Hepatocyte (in vitro differentiated cells): ENCODE measurements around the gene ZKSCAN1. TPM values are rescaled to one million over a fixed set of nuclear protein-coding genes. Genes with fewer than 3 reads are reported as not detected.
"Not testable (repeated sequence)": the region's sequence is repeated elsewhere in the genome, so short reads cannot be mapped to it uniquely, and the experiment has no call there.

Experiments used
- DNase-seq: peaks from one replicate; pipeline ENCODE4 v3.0.0-alpha.2; 2016; ENCODE audit warnings: low spot score
- H2AFZ ChIP-seq: fragments of 200-600 bp; sonication (generic); 2 replicates; pipeline ENCODE4 v1.6.0; 2016; ENCODE audit warnings: antibody characterized with exemption, mild to moderate bottlenecking
- H3K27ac ChIP-seq: fragments of 200-600 bp; sonication (generic); 2 replicates; pipeline ENCODE4 v1.5.1; 2016; ENCODE audit warnings: mild to moderate bottlenecking
- H3K27me3 ChIP-seq: fragments of 200-600 bp; sonication (generic); 2 replicates; pipeline ENCODE4 v1.6.1; 2016
- H3K36me3 ChIP-seq: fragments of 200-600 bp; sonication (generic); replicated peaks from 2 replicates; pipeline ENCODE4 v1.5.1; 2016; ENCODE audit warnings: low read depth; ENCODE audit not compliant: insufficient read depth
- H3K4me1 ChIP-seq: fragments of 200-600 bp; sonication (generic); 2 replicates; pipeline ENCODE4 v1.5.1; 2016; ENCODE audit warnings: mild to moderate bottlenecking, moderate library complexity; ENCODE audit not compliant: insufficient read depth
- H3K4me2 ChIP-seq: fragments of 200-600 bp; sonication (generic); 2 replicates; pipeline ENCODE4 v1.6.0; 2016
- H3K4me3 ChIP-seq: fragments of 200-600 bp; sonication (generic); 2 replicates; pipeline ENCODE4 v1.5.1; 2016; ENCODE audit warnings: mild to moderate bottlenecking
- H3K79me2 ChIP-seq: fragments of 200-600 bp; sonication (generic); 2 replicates; pipeline ENCODE4 v1.6.0; 2017; ENCODE audit warnings: mild to moderate bottlenecking
- H3K9me2 ChIP-seq: fragments of 200-600 bp; sonication (generic); replicated peaks from 2 replicates; pipeline ENCODE4 v1.6.0; 2017; ENCODE audit warnings: mild to moderate bottlenecking; ENCODE audit not compliant: insufficient read depth
- H3K9me3 ChIP-seq: fragments of 200-600 bp; sonication (generic); 2 replicates; pipeline ENCODE4 v1.5.1; 2016; ENCODE audit warnings: low read depth, mild to moderate bottlenecking
- H4K20me1 ChIP-seq: fragments of 200-600 bp; sonication (generic); 2 replicates; pipeline ENCODE4 v1.6.0; 2016; ENCODE audit warnings: mild to moderate bottlenecking; ENCODE audit not compliant: insufficient read depth, poor library complexity, severe bottlenecking
- CTCF ChIP-seq: fragments of 200-600 bp; sonication (generic); IDR thresholded peaks from 2 replicates; pipeline ENCODE4 v1.5.1; 2016; ENCODE audit warnings: antibody characterized with exemption, mild to moderate bottlenecking; ENCODE audit not compliant: poor library complexity
- EZH2 ChIP-seq: fragments of 200-600 bp; sonication (generic); IDR thresholded peaks from 2 replicates; pipeline ENCODE4 v1.6.1; 2016; ENCODE audit warnings: antibody characterized with exemption, mild to moderate bottlenecking, borderline replicate concordance
- EZH2phosphoT487 ChIP-seq: fragments of 200-600 bp; sonication (generic); IDR thresholded peaks from one replicate; pipeline ENCODE4 v1.6.1; 2018; ENCODE audit warnings: antibody characterized with exemption, mild to moderate bottlenecking, low read depth, moderate library complexity; ENCODE audit not compliant: unreplicated experiment, severe bottlenecking
- WGBS: methylation state at CpG from one replicate; pipeline ENCODE4 v1.1.6; 2016; ENCODE audit warnings: low lambda C conversion rate; ENCODE audit errors: missing lambda C conversion rate; 5-methylcytosine and 5-hydroxymethylcytosine counted together
- polyA plus RNA-seq: library from polyadenylated mRNA; unstranded; fragments of >200 nt; fragmentation: Nextera tagmentation; extraction: Ambion mirVana; gene quantifications from 2 replicates; pipeline ENCODE4 v1.2.1, GENCODE V29; 2016
- total RNA-seq: library from RNA; depleted of rRNA; stranded (reverse); fragments of >200 nt; gene quantifications from 2 replicates; pipeline ENCODE4 v1.2.3, GENCODE V29; 2014

Gene ZKSCAN1
- total and polyA plus RNA-seq, 2 experiments from 2014 or later = 27.0 to 44.0 TPM

- WGBS = 94% methylated on average over 5 of the region's 5 CpGs
- H2AFZ ChIP-seq = no peak overlapping the region
- DNase-seq = no peak
- H3K4me1 ChIP-seq = no peaks in the 10 kb centered on the region
- no peak overlapping the region for H3K27ac ChIP-seq
- H3K27me3 ChIP-seq = no peaks in the 10 kb centered on the region
- no peaks in the 10 kb centered on the region for H4K20me1 ChIP-seq
- H3K36me3 ChIP-seq = no peaks in the 10 kb centered on the region
- no peak overlapping the region for H3K4me3 ChIP-seq
- TF ChIP-seq EZH2phosphoT487 (no peak), CTCF (no peak), EZH2 (no peak)
- H3K9me2 ChIP-seq = no peaks in the 10 kb centered on the region
- H3K4me2 ChIP-seq = no peak overlapping the region
- no peaks in the 10 kb centered on the region for H3K9me3 ChIP-seq
- no peaks in the 10 kb centered on the region for H3K79me2 ChIP-seq
These were observed 27.6 kb upstream of the ZKSCAN1 start for GRCh38 chr7:99987846-99988245.

DNA sequence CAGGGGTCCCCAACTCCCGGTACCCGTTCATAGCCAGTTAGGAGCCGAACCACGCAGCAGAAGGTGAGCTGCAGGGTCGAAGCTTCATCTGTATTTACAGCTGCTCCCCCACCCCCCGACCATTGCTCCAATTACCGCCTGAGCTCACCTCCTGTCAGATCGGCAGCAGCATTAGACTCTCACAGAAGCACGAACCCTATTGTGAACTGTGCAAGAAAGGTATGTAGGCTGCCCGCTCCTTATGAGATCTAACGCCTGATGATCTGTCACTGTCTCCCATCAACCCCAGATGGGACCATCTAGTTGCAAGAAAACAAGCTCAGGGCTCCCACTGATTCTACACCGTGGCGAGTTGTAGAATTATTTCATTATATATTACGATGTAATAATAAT is 24.9 kb upstream of the ZKSCAN1 start:
- TF ChIP-seq EZH2phosphoT487 = no peak
- TF ChIP-seq EZH2 = no peak
- no peak for TF ChIP-seq CTCF
- Histone ChIP-seq H4K20me1 (no peaks in the 10 kb centered on the region), H2AFZ (peak overlapping the region; percentile 21), H3K9me3 (no peaks in the 10 kb centered on the region), H3K4me1 (peaks cover 3% of the 10 kb centered on the region), H3K36me3 (no peaks in the 10 kb centered on the region), H3K27ac (no peak overlapping the region), H3K27me3 (no peaks in the 10 kb centered on the region), H3K4me3 (no peak overlapping the region), H3K9me2 (no peaks in the 10 kb centered on the region), H3K79me2 (no peaks in the 10 kb centered on the region), H3K4me2 (peak overlapping the region; percentile 64)
- WGBS = 50% methylated on average over 14 of the region's 14 CpGs
- no peak for DNase-seq

- H3K36me3 ChIP-seq, H2AFZ ChIP-seq: not testable (repeated sequence)
These were observed 23.9 kb upstream of the ZKSCAN1 start for GRCh38 chr7:99991543-99991942.

DNA sequence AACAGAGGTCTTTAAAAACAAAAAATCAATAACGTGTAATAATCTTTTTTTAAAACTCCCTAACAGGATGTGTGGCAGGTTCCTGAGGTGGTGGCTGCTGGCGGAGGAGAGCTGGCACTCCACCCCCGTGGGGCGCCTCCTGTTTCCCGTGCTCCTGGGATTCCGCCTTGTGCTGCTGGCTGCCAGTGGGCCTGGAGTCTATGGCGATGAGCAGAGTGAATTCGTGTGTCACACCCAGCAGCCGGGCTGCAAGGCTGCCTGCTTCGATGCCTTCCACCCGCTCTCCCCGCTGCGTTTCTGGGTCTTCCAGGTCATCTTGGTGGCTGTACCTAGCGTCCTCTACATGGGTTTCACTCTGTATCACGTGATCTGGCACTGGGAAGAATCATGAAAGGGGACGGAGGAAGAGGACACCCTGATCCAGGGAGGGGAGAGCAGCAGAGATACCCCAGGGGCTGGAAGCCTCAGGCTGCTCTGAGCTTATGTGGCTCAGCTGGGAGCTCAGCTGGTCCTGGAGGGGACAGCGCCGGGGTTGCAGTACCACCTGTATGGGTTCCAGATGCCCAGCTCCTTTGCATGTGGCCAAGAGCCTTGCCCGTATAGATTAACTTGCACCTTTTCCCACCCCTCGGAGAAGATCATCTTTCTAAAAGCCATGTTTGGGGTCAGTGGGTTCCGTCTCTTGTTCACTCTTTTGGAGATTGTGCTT is 22.9 kb upstream of the ZKSCAN1 start:
- Histone ChIP-seq H4K20me1 (no peaks in the 10 kb centered on the region), H3K4me1 (peaks cover 6% of the 10 kb centered on the region), H3K36me3 (no peaks in the 10 kb centered on the region), H3K9me3 (no peaks in the 10 kb centered on the region), H3K4me3 (no peak overlapping the region), H3K4me2 (no peak overlapping the region), H3K27me3 (no peaks in the 10 kb centered on the region), H3K27ac (no peak overlapping the region), H3K79me2 (no peaks in the 10 kb centered on the region), H2AFZ (no peak overlapping the region), H3K9me2 (no peaks in the 10 kb centered on the region)
- TF ChIP-seq CTCF = no peak
- TF ChIP-seq EZH2 = no peak
- TF ChIP-seq EZH2phosphoT487 = no peak
- 85% methylated on average over 21 of the region's 21 CpGs for WGBS
- DNase-seq = no peak

More at GRCh38 chr7:99991543-99991942, 23.9 kb upstream of the ZKSCAN1 start:
- not testable (repeated sequence) for H3K9me3 ChIP-seq, H3K27ac ChIP-seq, H3K4me3 ChIP-seq, H3K4me1 ChIP-seq, DNase-seq, H3K79me2 ChIP-seq, H4K20me1 ChIP-seq, H3K9me2 ChIP-seq, H3K4me2 ChIP-seq, H3K27me3 ChIP-seq
- WGBS = 72% methylated on average over 6 of the region's 6 CpGs
